MM.1S (cell line): ENCODE data around the gene SLC45A1.

ENCODE experiments used
- DNase-seq: peaks from one replicate; pipeline ENCODE4 v3.0.0-alpha.2; 2015
- H2AFZ ChIP-seq: fragments of 300-600 bp; sonication (generic); 2 replicates; pipeline ENCODE4 v1.6.0; 2016; ENCODE audit warnings: antibody characterized with exemption, low read length
- H3F3A ChIP-seq: fragments of 300-600 bp; sonication (generic); 2 replicates; pipeline ENCODE4 v1.6.1; 2016; ENCODE audit warnings: mild to moderate bottlenecking, antibody characterized with exemption, low read length, moderate library complexity, mixed read lengths; ENCODE audit not compliant: insufficient read depth
- H3K27ac ChIP-seq: fragments of 300-600 bp; sonication (generic); 2 replicates; pipeline ENCODE4 v1.5.1; 2016; ENCODE audit warnings: mild to moderate bottlenecking, low read length
- H3K27me3 ChIP-seq: fragments of 300-600 bp; sonication (generic); replicated peaks from 2 replicates; pipeline ENCODE4 v1.6.0; 2016; ENCODE audit warnings: low read length; ENCODE audit not compliant: insufficient read depth
- H3K36me3 ChIP-seq: fragments of 300-600 bp; sonication (generic); replicated peaks from 2 replicates; pipeline ENCODE4 v1.6.1; 2016; ENCODE audit warnings: mild to moderate bottlenecking, low read length, mixed read lengths; ENCODE audit not compliant: insufficient read depth
- H3K4me1 ChIP-seq: fragments of 300-600 bp; sonication (generic); 2 replicates; pipeline ENCODE4 v1.6.1; 2016; ENCODE audit warnings: low read length, mixed read lengths
- H3K4me2 ChIP-seq: fragments of 300-600 bp; sonication (generic); 2 replicates; pipeline ENCODE4 v1.6.0; 2016; ENCODE audit warnings: low read depth, low read length
- H3K4me3 ChIP-seq: fragments of 300-600 bp; sonication (generic); 2 replicates; pipeline ENCODE4 v1.5.1; 2016; ENCODE audit warnings: low read length, mixed read lengths
- H3K79me2 ChIP-seq: fragments of 300-600 bp; sonication (generic); 2 replicates; pipeline ENCODE4 v1.6.1; 2016; ENCODE audit warnings: mixed run types, low read length, mixed read lengths
- H3K9ac ChIP-seq: fragments of 300-600 bp; sonication (generic); 2 replicates; pipeline ENCODE4 v1.6.1; 2016; ENCODE audit warnings: low read length, mixed read lengths
- H3K9me2 ChIP-seq: fragments of 300-600 bp; sonication (generic); replicated peaks from 2 replicates; pipeline ENCODE4 v1.6.1; 2016; ENCODE audit warnings: mild to moderate bottlenecking, low read length, mixed read lengths; ENCODE audit not compliant: insufficient read depth
- H3K9me3 ChIP-seq: fragments of 300-600 bp; sonication (generic); replicated peaks from 2 replicates; pipeline ENCODE4 v1.6.1; 2016; ENCODE audit warnings: mild to moderate bottlenecking, low read length, mixed read lengths; ENCODE audit not compliant: insufficient read depth
- H4K20me1 ChIP-seq: fragments of 300-600 bp; sonication (generic); 2 replicates; pipeline ENCODE4 v1.6.1; 2016; ENCODE audit warnings: mild to moderate bottlenecking, low read length, moderate library complexity, mixed read lengths; ENCODE audit not compliant: insufficient read depth
- CTCF ChIP-seq: fragments of 300-600 bp; sonication (generic); IDR thresholded peaks from 2 replicates; pipeline ENCODE4 v1.5.1; 2016; ENCODE audit warnings: antibody characterized with exemption, low read length, mixed read lengths
- EZH2 ChIP-seq: fragments of 300-600 bp; sonication (generic); optimal IDR thresholded peaks from 2 replicates; pipeline ENCODE3; 2017; ENCODE audit warnings: low read depth, mild to moderate bottlenecking, antibody characterized with exemption, low read length, mixed read lengths
- EZH2phosphoT487 ChIP-seq: fragments of 300-600 bp; sonication (generic); IDR thresholded peaks from 2 replicates; pipeline ENCODE4 v1.6.1; 2018; ENCODE audit warnings: antibody characterized with exemption, low read length

SLC45A1 gene

GRCh38 chr1:8390707-8391106 lies 72.8 kb downstream of the SLC45A1 start:
- Histone ChIP-seq H3K79me2 (peaks cover 14% of the 10 kb centered on the region), H3K9me3 (no peaks in the 10 kb centered on the region), H3K36me3 (no peaks in the 10 kb centered on the region), H4K20me1 (no peaks in the 10 kb centered on the region; the same call in 1 of the 2 replicates), H3K27ac (no peak overlapping the region), H3K4me1 (peaks cover 4% of the 10 kb centered on the region), H3K9ac (no peak overlapping the region), H3K4me3 (no peak overlapping the region), H2AFZ (no peak overlapping the region), H3K27me3 (no peaks in the 10 kb centered on the region), H3F3A (peaks cover 6% of the 10 kb centered on the region), H3K9me2 (no peaks in the 10 kb centered on the region), H3K4me2 (no peak overlapping the region)
- TF ChIP-seq EZH2: no peak
- no peak for TF ChIP-seq EZH2phosphoT487
- TF ChIP-seq CTCF: no peak
- DNase-seq: no peak

DNA sequence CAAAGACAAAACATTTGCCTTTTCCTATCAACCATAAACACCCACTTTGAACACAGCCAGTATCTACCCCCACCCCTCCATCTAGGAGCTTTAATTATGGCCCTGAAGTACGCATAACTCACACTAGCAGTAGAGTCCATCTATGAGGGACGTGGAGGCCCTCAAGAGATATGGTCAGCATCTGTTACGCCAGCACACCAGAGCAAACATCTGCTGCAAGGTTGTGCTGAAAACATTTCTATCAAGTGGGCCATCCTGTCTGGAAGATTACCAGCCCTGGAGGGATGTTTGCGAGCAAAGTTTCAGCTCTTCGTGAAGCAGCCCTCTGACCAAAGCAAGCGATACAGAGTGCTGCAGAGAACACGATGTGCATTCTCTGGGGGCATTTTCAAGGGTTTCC lies 74.6 kb downstream of the SLC45A1 start:
- Histone ChIP-seq H3K4me1 (peaks cover 23% of the 10 kb centered on the region), H3K4me2 (no peak overlapping the region), H3K4me3 (no peak overlapping the region), H2AFZ (no peak overlapping the region), H3K9ac (no peak overlapping the region), H3K79me2 (peaks cover 10% of the 10 kb centered on the region), H3K27me3 (no peaks in the 10 kb centered on the region), H3K9me3 (no peaks in the 10 kb centered on the region), H4K20me1 (no peaks in the 10 kb centered on the region; the same call in 1 of the 2 replicates), H3K9me2 (no peaks in the 10 kb centered on the region), H3K27ac (no peak overlapping the region), H3F3A (peaks cover 22% of the 10 kb centered on the region), H3K36me3 (no peaks in the 10 kb centered on the region)
- TF ChIP-seq EZH2: no peak
- no peak for TF ChIP-seq CTCF
- TF ChIP-seq EZH2phosphoT487: no peak
- DNase-seq: no peak
